ENCODE measurements around the gene RBM5.

DNA sequence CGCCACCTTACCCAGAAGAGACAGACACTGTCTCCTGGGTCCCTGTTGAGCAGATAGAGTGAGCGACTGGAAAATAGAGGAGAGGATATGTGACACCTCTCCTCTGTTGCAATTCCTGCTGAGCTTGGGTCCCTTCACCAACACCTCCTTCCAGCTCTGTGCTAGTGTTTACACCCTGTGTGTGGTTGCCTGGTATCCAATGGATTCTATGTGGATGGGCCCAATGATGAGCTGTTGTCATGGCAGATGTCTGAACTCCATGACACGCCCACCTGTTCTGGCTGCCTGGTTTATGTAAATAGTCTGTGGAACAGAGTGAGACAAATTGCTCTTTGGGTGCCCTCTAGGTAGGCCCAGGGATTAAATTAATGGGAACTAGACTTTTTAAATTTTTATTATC lies 23.7 kb downstream of the RBM5 start:
- no peak for TF ChIP-seq POLR2A (IDR thresholded peaks at IDR 0.05)
- TF ChIP-seq, protein P1, sequence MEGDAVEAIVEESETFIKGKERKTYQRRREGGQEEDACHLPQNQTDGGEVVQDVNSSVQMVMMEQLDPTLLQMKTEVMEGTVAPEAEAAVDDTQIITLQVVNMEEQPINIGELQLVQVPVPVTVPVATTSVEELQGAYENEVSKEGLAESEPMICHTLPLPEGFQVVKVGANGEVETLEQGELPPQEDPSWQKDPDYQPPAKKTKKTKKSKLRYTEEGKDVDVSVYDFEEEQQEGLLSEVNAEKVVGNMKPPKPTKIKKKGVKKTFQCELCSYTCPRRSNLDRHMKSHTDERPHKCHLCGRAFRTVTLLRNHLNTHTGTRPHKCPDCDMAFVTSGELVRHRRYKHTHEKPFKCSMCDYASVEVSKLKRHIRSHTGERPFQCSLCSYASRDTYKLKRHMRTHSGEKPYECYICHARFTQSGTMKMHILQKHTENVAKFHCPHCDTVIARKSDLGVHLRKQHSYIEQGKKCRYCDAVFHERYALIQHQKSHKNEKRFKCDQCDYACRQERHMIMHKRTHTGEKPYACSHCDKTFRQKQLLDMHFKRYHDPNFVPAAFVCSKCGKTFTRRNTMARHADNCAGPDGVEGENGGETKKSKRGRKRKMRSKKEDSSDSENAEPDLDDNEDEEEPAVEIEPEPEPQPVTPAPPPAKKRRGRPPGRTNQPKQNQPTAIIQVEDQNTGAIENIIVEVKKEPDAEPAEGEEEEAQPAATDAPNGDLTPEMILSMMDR (IDR thresholded peaks at IDR 0.05), result no peak

Data from lower leg skin (tissue), 3 donors.